GM21825 (cell line): ENCODE measurements around the gene IL21.

ENCODE experiments used
- ATAC-seq: cut with Tn5 transposase; IDR thresholded peaks from one replicate; pipeline ENCODE4 v1.9.1; 2021; ENCODE audit warnings: mild to moderate bottlenecking, moderate library complexity; ENCODE audit not compliant: unreplicated experiment

IL21 gene

DNA sequence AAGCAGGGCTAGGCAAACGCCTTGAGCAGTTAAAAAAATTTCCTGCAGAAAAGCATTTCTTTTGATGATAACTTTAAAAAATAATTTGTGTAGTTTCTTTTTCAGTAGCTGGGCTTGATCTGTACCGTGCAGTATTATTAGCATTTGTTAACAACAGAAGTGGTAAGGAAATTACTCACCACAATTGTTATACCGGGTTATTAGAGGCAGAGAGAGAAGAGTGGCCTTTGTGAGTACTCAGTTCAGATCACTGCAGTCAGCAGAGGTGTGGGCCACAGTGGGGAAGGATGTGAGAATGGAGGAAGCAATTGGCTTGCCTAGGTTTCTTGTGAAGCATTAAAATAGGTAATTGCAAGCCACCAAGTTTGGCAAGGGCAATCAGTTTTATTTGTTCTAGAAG, 14.3 kb upstream of the IL21 start:
- ATAC-seq: no peak

DNA sequence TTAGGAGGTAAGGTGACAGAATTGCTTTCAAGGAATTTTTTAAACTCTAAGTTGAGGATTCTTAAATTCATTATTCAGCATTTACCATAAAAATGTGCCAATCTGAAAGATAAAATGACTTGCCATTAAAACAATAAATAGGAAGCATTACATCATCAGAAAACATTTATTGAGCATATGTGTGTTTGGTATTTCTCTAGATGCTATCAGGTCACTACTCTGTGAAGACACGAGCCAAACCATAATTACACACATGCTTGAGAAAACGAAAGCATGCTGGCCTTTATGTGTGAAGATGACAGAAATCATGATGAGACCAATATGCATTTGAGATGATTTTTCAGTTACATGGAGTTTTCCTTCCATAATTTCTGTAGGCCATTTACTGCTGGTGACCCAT, 12.3 kb upstream of the IL21 start:
- ATAC-seq: no peak

DNA sequence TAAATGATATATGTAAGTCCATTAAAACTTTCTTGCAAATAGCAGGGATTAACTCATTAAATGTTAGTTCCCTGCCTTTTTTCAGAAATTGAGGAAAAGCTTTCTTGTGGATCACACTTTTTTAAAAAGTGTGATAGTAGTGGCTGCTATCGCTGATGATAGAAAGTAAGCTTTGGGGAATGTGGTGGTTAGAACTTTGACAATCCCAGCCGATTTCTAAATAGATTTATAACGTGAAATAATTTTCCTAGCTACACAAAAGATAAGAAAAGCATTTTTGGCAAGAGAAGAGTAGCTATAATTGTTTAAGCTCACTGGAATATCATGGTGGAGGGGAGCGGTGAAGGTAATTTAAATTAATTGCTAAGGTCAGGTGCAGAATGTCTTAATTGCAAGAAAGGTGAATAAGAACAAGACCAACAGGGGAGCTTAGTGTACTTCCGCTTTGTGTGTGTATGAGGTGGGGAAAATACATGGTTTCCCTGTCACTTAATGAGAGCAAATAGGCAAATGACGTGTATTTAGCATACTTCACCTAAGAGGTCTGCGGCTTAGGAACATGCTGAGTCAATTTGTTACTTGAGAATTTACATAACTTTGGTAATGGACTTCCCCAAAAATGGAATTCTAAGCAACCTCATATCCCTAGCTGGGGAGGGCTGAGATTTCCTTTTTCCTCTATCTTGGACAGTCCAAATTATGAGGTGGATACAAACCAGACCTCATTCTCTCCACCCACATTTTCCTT, 11.7 kb upstream of the IL21 start:
- ATAC-seq: peak; percentile 86

DNA sequence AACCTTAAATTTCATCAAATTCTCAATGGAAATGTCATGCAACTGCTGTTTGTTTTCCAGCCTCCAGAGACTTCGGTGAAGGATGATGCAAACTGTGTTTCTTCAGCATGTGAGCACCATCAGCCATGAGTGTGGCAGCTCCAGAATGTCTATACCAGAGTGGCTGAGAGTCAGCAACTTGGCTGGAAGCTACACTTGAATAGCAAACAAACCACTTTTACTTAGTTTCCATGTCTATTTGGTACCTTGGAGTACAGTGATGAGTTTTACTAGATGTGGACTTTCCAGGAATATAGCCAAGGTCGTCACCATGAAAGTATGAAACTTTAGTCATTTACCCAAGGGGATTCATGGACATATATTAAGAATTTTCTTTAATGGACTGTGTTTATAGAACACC, 4.3 kb upstream of the IL21 start:
- no peak for ATAC-seq

DNA sequence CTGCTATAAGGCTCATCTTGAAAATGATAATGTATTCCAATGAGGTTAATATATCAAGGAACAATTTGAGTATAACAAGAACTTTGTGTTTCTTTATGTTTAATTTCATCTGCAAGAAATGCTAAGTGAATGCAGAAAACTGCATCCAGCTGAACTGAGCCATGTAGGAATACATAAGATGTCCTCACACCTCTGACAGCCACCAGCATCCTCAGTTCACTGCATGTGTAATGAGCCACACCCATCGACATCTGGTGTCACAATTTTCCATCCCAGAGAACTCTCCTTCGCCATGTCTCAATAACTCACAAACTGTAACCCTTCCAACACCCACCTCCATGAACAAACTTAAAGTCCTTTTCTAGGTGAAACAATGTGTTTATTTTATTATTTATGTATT, 3.3 kb upstream of the IL21 start:
- no peak for ATAC-seq

DNA sequence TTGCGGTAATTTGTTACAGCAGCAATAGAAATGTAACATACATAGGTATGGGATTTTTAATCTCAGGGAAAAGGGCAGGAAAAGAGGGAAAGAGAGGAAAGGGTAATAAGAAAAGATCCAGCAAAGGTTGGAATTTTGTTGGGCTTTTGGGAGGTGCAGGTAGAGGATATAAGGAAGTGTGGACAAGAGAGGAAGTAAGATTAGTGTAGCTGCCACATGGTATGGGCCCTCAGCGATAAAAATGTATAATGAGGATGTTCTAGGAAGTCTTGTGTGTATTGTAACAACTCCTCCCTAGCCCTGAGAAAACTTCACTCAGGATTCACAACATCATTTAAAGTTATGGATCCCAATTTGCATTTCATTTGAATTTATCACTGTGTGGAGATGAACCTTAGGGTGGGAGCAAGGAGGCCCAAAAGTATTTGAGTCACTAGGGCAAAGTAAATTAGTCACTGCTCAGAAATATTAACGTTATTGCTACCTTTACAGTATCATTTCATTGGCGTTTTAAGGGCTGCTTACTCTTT, 2.8 kb upstream of the IL21 start:
- ATAC-seq: no peak

DNA sequence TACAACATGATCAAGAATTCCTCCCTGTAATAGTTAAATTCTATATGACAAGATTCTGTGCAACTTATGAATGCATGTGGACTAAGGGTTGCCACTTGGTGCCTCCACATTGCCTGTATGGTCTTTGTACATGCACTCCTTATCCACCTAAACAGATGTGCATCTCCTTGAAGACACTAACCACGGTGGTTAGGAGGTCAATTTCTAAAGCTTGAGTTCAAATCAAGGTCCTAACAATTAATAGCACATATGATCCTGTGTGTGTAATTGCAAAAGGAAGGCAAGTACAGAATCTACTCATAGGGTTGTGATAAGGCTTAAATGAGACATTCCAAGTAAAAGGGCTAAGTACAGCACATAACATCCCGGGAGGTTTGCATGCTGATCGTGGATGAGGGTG, 1.5 kb upstream of the IL21 start:
- ATAC-seq: no peak

DNA sequence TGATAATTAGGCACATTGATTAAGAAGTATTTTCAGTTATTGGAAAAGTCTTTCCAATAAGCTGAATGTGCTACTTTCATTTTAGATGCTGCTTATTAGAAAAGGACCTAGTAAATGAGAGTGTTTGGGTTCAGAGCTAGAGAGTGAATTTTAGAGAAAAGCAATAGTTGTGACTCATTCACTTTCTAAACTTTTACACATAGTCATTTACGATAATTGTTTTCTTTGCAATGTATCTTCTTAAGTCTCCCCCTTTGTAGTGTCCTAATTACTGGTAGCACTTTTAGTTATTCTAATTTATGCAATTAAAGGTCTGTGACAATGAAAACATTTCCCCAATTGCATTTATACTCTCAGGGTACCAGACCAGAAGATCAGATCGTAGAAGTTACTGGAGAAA, 1.3 kb downstream of the IL21 start:
- ATAC-seq: no peak

DNA sequence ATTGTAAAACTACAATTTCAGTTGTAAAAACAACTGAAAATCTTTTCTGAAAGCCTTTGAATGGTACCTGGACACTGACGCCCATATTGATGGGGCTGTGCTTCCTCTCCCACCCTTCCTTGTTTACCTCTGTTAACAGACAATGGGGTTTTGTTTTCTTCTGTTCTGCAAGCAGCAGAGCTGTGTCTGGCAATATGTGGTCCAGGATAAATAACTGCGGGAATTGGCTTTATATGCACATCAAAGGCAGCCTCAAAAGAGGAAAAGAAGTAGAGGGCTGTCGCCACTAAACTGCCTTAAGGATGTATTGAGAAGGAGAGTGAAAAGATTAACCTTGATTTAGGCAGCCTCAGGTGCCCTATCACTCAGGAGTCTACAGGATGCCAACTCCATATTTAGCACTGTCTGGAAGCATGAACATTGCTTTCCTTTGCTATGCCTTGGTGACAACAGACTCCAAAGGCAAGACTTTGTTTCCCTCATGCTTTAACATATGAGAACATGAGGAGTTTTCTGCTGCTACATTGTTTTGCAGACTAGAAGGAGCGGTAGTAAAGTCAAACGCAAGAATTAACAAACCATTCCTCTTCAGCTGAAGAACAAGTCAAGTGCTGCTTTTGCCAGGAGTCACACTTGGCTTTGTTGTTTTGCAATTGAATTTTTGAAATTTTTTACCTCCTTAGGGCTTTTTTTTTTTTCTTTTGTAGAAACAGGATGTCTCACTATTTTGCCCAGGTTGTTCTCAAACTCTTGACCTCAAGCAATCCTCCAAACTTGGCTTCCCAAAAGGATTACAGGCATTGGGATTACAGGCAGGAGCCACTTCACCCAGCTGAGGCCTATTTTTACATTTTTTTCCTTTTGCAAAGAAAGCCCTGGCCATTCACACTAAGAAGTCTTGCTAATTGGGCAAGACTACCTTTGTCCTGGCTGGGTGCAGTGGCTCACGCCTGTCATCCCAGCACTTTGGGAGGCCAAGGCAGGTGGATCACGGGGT, 3.0 kb downstream of the IL21 start:
- no peak for ATAC-seq

DNA sequence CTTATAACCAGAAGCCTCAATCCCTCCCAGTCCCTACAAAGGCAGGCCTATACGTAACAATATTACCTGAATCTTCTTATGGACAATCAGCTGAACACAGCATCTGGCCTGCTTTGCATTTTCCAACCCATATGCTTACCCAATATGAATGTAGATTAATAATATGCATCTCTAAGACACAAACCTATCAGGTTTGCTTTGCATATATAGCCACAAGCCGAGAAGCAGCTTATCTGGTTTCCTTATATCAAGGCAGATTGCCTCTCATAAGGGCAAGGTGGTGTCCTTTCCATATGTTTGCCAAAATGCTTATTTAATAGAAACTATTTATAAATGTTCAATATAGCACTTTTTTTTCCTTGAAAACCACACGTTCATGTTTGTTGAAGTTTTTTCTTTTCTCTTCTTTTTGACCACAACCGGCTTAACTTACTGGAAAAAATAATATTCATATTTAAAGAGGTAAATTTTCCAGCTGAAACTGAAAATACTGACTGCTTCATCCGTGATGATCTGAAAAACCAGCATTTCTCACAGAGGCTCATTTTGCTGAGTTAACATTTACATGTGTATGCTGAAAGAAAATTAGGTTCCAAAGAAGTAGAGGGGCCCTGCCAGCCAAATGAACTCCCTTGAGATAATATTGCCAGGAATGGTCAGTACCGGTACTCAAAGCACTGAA, 3.8 kb downstream of the IL21 start:
- no peak for ATAC-seq

DNA sequence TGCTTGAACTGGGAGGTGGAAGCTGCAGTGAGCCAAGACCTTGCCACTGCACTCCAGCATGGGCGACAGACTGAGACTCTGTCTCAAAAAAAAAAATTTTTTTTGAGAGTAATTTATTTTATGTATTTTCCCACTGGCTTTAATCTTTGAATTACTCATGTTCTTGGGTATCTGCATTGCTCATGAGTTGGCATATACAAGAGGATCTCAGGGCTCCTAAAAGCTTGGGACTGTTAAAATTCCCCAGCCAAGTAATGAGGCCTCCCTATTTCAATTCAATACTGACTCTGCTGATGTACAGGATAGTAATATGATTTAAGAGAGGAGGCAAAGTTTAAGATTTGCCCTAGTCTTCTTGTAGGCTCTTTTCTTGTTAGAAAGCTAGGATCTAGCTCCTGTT, 6.2 kb downstream of the IL21 start:
- no peak for ATAC-seq

DNA sequence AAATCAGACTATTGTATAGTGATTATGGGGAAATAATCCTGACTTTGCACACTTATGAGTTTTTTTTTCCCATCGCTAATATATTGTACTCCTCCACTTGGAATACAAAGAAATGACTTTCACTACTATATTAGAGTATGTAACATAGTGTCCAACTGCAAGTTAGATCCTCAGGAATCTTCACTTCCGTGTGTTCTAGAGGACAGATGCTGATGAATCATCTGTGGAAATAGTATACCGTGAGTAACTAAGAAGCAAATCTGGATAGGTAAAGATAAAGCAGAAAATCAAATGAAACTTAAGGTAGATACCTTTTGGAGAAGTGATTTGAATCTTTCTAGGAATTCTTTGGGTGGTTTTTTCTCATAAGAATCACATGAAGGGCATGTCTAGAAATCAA, 8.3 kb downstream of the IL21 start:
- no peak for ATAC-seq

DNA sequence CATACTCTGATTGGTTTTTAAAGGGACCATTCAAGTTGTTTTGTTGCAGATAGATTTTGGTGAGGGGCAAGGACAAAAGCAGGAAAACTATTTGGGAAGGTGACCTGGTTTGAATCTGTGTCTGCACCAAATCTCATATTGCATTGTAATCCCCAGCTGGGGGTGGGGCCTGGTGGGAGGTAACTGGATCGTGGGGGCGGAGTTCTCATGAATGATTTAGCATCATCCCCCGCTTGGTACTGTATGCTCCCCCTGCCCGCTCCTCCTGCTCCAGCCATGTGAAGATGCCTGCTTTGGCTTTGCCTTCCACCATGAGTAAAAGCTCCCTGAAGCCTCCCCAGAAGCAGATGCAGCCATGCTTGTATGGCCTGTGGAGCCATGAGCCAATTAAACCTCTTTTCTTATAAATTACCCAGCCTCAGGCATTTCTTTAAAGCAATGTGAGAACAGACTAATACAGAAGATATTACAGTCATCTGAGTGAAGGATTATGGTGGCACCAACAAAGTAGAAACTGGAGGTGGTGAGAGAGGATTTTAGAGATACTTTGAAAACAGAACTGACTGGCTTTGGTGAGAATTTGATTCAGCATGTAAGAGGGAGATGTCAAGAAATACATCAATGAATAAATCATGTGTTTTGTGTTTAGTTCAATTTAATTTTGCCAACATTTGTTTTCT, 14.4 kb downstream of the IL21 start:
- ATAC-seq: no peak

DNA sequence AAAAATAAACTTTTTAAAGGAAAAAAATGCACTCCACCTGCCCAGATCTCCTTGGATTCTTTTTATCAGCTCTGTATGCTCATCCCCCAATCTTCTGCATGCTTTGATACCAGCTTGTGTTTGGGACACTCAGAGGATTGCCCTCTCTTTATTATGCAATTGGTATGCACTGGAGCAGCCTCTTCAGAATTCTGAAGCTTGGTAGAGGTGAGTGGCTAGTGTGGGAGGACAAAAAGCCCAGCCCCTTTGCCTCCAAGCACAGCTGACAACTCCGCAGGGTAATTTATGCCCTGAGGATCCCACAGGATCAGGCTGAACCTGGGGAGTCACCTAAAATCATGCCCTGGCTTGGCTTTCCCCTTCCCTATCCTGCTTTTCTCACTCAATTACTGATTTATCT, 16.7 kb downstream of the IL21 start:
- ATAC-seq: no peak

DNA sequence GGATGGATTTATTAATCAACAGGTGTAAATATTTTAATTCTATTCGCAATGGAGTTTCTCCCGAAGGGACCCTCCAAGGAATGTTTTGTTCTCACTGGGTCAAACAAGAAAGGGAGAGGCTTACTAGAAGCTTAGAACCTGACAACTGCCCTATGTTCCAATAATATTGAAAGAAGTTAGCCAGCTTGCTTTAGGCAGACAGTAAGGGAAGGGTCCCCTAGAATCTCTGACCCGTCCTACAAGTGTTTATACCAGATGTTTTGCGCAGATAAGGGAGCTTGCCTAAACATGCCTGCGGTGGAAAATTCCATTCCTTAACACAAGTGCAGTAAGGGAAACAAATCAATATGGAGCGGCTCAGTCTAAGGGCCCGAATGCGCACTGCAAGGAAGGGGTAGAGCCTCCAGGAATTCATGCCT, 17.7 kb downstream of the IL21 start:
- no peak for ATAC-seq

DNA sequence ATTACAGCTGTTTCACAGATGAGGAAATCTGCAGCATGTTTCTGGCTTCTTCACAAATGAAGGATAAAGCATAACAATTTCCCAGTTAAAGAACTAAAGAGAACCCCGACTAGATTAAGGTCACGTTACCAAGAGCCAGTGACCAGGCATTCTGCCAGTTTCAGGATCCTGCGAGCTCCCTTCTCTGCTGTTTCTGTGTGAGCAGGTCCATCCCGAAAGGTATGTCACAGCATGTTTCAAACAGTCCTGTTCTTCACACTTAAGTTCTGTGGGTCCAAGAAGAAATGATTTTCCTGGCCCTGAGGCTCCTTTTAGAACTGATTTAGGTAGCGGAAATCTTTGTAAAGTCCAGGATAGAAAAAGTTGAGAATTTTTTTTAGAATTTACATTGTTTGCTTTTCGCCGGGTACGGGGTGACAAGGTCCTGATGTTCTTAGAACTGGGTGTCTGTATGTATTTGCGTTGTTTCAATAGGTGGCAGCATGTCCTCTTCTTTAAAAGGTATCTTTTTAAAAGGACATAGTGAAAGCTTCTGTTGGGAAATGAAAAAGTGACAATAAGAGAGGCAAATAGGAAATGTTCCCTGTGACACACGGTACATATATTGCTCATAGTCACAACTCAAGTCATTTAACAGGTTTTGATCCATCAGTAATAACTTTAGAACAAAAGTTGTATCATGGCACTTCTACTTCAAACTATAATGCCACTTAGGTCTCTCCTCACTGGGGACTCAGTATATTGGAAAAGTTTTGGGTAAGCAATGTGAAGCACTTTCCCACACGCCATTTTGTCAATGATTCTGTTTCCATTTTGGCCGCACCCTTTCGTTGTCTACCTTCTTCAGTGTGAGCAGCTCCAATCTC, 18.4 kb downstream of the IL21 start:
- ATAC-seq: no peak

DNA sequence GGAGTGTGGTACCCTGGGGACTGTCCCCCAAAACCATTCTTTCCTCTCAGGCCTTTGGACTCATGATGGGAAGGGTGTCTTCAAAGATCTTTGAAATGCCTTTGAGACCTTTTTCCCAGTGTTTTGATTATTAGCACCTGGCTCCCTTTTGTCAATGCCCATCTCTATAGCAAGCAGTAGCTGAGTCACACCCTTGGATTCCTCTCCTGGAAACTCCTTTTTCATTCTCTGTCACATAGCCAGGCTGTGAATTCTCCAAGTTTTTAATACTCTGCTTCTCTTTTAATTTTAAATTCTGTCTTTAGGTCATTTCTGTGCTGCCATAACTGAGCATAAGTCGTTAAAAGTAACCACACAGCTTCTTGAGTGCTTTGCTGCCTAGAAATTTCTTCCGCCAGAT, 29.7 kb downstream of the IL21 start:
- no peak for ATAC-seq

DNA sequence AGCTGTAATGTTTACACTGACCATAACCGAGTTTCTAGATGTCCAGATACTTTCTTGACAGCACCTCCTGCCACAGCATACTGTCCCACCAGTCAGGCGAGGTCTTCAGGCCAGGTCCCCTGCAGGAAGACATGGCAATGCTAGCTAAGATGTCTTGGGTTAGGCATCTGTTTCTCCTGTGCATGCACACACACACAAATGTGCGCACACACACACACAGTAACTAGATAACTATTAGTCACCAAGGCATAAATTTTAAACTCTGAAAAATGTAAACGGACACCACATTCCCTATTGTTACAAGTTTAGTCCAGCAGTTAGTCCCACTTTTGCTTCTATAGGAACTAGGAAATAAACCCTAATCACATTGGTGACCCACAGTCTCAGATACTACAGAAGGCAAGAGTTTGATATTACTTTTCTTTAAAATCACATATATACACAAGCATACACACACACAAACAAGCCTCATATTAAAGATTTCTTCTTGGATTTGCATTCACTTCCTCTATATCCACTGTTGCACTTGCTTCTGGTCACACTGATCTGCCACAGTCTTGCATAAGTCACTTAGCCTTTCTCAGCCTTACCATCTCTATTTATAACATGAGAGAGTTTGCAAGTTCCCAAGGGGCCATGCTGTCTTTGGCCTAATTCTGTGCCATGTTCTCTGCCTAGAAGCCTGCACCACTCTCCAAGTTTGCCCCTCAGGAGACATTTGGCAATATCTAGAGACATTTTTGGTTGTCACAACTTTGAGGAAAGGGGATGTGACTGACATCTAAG, 32.2 kb downstream of the IL21 start:
- no peak for ATAC-seq

DNA sequence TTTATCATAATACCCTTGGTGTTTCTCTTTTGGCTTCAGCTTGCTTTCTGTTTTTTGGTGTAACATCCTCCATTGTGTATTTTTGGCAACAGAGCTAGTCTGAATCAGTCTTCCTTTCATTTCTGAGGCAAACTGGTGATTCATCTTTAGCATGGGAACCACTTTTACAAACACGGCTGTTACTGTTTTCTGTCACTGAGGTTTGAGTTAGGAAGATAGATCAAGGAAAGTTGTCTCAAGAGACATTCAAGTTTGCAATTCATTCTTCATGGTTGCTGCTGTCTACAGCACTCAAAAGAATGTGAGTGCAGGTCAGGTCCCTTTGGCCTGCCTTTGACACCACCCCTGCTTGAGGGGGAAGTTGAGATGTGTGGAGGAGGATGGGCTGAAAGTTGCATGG, 36.3 kb downstream of the IL21 start:
- peak; percentile 62 for ATAC-seq
